Measurements from ENCODE around the gene NBPF3.
"Not testable (repeated sequence)": the region's sequence is repeated elsewhere in the genome, so short reads cannot be mapped to it uniquely, and the experiment has no call there.

DNA sequence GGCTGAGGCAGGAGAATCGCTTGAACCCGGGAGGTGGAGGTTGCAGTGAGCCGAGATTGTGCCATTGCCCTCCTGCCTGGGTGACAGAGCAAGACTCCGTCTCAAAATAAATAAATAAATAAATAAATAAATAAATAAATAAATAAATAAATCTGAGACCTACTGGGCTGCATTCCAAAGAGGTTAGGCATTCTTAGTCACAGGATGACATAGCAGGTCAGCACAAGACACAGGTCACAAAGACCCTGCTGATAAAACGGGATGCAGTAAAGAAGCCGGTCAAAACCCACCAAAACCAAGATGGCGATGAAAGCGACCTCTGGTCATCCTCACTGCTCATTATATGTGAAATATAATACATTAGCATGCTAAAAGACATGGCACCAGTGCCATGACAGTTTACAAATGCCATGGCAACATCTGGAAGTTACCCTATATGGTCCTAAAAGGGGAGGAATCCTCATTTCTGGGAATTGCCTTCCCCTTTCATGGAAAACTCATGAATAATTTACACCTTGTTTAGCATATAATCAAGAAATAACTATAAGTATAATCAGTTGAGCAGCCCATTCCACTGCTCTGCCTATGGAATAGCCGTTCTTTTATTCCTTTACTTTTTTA is 38.1 kb upstream of the NBPF3 start:
- TF ChIP-seq, protein P1, sequence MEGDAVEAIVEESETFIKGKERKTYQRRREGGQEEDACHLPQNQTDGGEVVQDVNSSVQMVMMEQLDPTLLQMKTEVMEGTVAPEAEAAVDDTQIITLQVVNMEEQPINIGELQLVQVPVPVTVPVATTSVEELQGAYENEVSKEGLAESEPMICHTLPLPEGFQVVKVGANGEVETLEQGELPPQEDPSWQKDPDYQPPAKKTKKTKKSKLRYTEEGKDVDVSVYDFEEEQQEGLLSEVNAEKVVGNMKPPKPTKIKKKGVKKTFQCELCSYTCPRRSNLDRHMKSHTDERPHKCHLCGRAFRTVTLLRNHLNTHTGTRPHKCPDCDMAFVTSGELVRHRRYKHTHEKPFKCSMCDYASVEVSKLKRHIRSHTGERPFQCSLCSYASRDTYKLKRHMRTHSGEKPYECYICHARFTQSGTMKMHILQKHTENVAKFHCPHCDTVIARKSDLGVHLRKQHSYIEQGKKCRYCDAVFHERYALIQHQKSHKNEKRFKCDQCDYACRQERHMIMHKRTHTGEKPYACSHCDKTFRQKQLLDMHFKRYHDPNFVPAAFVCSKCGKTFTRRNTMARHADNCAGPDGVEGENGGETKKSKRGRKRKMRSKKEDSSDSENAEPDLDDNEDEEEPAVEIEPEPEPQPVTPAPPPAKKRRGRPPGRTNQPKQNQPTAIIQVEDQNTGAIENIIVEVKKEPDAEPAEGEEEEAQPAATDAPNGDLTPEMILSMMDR (IDR thresholded peaks at IDR 0.05): not testable (repeated sequence)
- not testable (repeated sequence) for TF ChIP-seq POLR2A (IDR thresholded peaks at IDR 0.05)

All from esophagus squamous epithelium (tissue), 4 donors.